Activated T-cell treated with anti-CD3 and anti-CD28 coated beads for 1 hour (primary cell): ENCODE results near the gene PMPCA.
"Not testable (repeated sequence)": the region's sequence is repeated elsewhere in the genome, so short reads cannot be mapped to it uniquely, and the experiment has no call there.

ENCODE experiments used
- DNase-seq: peaks from one replicate; pipeline ENCODE4 v3.0.0-alpha.2; 2020; ENCODE audit warnings: low read depth

Gene PMPCA

GRCh38 chr9:136412962-136413361, 2.5 kb downstream of the PMPCA start:
- DNase-seq: no peak

- no peak for DNase-seq
Measured at GRCh38 chr9:136416427-136416826, 6.0 kb downstream of the PMPCA start.

DNA sequence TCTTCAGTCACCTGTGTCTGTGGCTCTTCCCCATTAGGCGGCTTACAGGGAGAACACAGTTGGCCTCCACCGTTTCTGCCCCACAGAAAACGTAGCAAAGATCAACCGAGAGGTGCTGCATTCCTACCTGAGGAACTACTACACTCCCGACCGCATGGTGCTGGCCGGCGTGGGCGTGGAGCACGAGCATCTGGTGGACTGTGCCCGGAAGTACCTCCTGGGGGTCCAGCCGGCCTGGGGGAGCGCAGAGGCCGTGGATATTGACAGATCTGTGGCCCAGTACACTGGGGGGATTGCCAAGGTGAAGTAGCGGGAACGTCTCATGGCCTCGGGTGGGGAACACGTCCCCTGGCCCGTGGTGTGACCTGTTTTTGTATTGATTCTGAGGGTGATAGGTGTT, 6.5 kb downstream of the PMPCA start:
- DNase-seq: no peak

DNA sequence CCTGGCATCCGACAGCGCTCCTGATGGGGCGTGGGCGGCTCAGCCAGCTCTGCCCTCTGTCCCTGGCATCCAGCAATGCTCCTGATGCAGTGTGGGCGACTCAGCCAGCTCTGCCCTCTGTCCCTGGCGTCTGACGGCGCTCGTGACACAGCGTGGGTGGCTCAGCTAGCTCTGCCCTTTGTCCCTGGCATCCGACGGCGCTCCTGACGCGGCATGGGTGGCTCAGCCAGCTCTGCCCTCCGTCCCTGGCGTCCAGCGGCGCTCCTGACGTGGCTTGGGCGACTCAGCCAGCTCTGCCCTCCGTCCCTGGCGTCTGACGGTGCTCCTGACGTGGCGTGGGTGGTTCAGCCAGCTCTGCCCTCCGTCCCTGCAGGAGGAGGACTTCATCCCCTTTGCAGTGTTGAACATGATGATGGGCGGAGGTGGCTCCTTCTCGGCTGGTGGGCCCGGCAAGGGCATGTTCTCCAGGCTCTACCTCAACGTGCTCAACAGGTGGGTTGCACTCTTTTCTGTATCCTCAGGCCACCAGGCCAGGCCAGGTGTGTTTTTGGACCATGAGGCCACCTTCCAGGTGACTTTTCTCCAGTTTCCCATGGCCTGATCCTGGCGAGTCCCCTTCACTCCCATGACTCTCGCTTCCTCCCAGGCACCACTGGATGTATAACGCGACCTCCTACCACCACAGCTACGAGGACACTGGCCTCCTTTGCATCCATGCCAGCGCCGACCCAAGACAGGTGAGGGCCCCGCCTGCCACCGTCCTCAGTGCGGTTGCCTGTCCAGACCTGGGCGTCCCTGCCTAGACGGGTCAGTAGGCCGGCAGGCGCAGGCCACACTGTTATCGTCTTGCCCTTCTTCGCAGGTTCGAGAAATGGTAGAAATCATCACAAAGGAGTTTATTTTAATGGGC, 8.0 kb downstream of the PMPCA start:
- DNase-seq: no peak

- DNase-seq: no peak
Measured at GRCh38 chr9:136419092-136419420, 8.6 kb downstream of the PMPCA start.

DNA sequence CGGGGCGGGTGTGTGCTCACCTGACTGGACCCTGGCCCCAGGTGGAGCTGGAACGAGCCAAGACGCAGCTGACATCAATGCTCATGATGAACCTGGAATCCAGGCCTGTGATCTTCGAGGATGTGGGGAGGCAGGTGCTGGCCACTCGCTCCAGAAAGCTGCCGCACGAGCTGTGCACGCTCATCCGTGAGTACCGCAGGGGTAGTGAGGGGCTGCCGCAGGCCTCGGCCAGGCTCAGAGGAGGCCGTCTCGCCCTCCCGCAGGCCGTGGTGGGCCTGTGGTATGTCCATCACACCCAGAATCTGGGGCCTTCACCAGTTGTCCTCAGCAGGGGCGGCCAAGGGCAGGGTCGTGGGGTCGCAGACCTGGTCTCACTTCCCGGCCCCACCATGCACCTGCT, 11.3 kb downstream of the PMPCA start:
- no peak for DNase-seq

- no peak for DNase-seq
Measured at GRCh38 chr9:136422876-136423275, 12.4 kb downstream of the PMPCA start.

- DNase-seq: no peak
Measured at GRCh38 chr9:136423432-136424146, 13.1 kb downstream of the PMPCA start.

- no peak for DNase-seq
Measured at GRCh38 chr9:136424750-136425362, 14.4 kb downstream of the PMPCA start.

GRCh38 chr9:136425367-136425766, 14.9 kb downstream of the PMPCA start:
- DNase-seq: not testable (repeated sequence)

DNA sequence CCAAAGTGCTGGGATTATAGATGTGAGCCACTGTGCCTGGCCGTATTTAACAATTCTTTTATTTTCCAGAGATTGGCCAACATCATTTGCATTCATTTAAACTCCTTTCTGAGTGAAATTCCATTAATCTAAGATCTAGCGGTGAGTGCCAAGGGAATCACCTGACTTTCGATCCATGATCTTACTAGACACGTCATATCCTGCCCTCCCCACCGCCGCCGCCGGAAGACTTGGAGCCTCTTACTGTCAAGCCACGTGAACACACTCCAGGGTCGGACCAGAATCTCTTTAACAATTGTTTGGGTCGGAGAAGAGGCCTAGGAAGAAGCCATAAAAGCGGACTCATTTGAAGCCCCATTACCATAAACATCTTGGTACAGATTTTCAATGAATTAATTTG, 16.3 kb downstream of the PMPCA start:
- DNase-seq: no peak

GRCh38 chr9:136429075-136429628, 18.7 kb downstream of the PMPCA start:
- DNase-seq: no peak

DNA sequence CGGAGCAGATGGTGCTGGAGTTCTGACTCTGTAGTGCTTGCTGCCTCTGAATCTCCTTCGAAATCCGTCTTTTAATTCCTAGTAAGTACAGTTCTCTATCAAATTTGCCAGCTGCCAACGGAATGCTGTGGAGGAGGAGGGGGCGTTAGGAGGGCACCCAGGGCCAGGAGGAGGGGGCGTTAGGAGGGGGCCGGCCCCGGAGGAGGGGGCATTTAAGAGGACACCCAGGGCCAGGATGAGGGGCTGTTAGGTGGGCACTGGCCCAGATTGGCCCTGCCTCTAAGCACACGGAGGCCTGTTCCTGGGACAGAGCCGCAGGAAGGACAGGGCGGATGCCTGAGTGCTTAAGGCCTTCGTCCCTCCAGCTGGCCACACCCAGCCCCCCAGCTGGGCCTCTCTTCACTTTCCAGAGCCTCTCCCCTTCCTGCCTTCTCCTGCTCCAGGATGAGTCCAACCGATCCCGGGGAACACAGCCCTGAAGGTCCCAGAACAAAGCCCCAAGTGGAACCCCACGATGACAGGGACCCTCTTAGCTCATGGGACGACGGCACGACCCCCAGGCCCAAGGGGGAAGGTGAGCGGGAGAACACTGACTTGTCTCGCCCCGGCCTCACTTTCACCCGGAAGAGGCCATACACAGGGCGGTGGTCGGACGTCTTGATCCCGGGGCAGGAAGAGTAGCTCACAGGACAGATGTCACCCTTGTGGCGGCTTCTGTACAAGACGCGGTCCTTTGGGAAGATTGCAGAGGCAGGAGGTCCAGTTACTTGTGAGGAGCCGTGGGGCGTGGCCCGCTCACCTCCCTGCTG, 19.4 kb downstream of the PMPCA start:
- no peak for DNase-seq

DNA sequence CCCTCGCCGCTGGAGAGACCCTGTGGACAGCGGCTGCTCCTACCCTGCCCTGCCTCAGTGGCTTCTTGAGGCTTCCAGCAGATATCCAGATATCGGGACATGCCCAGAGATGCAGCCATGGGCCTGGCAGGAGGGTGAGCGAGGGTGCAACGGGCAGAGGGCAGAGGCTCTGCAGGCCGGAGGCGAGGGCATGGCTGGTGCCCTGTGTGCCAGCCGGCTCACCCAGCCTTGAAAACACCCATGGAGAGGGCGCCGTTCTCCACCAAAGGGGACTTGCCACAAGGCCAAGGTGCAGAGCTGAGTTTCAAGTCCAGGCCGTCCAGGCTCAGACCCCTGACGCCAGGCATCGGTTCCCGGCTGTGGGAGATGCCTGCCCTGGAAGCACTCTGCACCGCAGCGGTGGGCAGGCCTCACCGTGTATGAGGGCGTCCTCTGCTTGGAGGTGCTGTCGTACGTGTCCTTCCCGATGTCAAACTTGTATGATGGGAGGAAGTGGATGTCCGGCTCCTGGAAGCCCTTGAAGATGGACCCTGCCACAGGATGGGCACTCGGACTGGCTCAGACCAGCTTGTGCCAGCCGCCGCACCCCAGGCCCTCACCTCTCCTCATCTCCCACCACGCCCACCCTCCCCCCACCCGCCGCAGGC, 20.3 kb downstream of the PMPCA start:
- DNase-seq: no peak

DNA sequence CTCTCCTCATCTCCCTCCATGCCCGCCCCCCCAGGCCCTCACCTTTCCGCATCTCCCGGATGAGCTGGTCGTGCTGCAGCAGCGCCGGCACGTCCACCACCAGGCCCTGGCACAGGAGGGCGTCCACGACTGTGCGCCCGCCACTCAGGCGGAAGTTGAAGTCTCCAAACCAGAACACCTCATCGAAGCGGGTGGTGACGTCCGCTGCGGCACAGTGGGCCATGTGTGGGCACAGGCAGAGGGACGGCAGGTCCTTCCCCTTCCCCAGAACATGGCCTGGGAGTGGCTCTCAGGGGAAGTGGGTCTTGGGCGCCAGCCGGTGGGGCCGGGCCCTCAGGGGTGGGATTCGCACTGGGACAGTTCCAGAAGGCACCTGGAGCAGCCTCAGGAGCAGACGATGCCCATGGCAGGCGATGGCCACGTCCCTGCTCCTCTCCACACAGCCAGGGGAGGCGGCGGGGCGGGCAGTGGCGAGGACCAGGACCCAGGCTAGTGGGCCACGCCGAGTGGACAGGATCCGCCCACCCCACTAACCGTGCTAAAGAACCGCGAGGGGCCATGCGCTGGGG, 21.4 kb downstream of the PMPCA start:
- DNase-seq: no peak

DNA sequence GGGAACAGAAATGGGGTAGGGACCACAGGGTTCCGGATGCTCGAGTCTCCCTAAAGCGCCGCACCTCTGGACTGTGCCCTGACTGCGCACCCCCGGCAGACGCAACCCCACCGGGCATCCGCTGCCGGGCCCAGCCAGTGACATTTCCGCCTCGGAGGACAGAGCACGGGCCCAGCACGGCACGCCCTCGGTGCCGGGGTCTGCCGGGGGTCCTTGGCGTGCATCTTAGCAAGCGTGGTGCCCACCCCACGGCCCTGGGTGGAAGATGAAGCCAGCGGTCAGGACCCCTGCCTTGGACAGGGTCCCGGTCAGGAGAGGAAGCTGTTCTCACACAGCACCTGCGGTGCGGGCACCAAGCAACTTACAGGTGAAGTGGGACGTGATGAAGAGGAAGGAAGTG, 22.1 kb downstream of the PMPCA start:
- no peak for DNase-seq

DNA sequence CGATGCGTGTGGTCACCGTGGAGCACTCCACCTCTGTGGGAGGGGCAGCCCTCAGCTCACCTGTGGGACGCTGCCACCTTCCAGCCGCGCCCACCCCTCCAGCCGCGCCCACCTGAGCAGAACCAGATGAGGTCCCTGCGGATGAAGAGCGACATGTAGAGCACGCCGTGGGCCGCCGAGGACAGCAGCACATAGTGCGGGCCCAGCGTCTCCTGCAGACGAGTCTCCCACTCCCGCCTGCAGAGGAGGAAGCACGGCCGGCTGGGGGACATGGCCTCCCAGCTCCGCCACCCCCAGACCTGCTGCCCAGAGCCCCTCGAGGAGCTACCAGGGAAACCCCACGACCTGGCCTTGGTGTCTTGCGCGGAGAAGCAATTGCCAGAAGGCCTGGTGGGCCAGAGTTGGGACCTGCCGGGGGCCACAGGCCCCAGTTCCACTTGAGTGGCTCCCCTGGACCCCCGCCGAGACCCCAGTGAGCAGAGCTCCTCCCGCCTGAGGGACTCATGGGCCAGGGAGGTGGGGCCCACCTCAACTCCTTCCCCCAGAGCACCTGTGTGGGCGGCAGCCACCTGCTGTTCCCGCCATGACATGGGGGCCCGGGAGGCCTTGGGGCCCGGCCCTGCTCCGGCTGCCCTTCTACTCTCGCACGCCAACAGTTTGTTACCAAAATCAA, 22.7 kb downstream of the PMPCA start:
- DNase-seq: no peak

DNA sequence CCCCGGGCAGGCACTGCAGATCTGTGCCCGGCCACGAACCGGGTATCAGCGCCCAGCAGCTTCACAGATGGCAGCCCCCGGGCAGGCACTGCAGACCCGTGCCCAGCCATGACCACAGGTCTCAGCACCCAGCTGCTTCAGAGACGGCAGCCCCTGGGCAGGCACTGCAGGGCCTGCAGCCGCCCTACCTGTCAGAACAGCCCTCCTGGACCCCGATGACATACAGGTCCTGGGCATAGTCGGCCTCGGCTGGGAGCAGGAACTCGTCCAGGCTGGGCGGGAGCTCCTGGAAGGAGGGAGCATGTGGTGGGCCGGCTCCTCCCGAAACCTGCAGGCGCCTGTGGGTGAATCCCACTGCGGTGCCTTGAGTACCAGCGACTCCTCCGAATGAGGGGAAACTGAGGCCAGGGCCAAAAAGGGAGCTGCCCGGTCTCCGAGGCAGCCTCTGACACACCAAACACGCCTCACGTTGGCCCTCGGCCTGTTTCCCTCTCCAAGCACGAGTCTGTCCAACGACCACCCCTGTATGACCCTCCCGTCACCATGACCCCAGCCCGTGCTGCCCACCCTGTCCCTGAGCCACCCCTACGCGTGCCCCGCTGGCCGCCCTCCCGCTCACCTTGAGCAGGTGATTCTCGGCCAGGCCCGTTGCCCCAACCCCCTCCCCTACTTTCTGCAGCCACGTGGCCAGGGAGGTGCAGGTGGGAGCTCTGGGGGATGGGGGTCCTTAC, 23.6 kb downstream of the PMPCA start:
- no peak for DNase-seq

- DNase-seq: no peak
Measured at GRCh38 chr9:136434580-136435169, 24.2 kb downstream of the PMPCA start.
